GM10847 (cell line): Measurements from ENCODE around the gene TMEM9B.

Experiments
- POLR2A ChIP-seq: IDR thresholded peaks from 2 replicates; pipeline ENCODE4 v1.6.1; 2011; ENCODE audit not compliant: insufficient read length; ENCODE audit errors: extremely low read depth

Gene TMEM9B

DNA sequence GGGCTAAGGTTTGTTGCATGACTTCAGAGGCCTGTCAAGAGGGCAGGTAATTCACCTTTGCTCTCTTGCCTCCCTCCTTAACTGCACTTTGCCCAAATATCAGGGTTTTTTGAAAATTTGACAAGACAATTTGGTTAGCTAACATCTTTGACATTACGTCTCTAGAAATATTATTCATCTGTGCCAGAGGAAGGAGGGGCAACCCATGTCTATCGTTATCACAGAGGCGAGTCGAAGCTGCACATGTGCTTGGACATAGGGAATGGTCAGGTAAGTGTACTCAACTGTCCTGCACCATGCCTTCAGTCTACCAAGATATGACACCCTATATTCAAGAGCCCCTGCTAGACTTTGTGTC lies 49.6 kb downstream of the TMEM9B start:
- no peak for TF ChIP-seq POLR2A

DNA sequence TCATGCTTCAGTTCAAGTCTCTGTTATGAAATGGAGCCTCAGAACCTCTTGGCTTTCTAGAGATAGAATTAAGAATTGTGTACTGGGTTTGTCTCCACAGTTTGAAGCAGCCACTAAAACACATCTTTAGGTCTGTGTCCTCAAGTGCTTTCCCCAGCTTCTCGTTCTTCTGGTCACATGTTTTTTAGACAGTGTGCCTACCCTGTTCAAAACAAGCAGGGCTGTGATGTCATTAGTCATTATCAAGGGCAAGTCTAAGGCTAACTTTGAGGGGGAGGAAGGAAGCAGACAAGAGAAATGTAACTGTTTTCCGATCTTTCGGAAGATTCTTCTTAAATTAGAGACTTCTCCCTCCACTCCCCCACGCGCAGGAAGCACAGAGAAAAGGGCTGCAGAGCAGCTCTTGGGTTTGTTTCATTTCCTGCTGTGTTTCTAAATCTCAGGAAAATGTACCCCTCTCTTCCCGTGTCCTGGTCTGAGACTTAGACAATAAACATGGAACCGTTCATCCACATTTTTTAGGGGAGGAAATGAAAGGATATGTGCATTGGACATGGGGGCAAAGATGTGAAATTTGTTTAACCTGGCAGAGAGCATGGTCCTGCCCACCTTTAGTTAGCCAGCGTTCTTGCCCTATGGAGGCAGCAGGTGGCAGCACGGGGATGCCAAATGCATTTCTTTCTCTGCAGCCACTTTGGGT lies 50.1 kb downstream of the TMEM9B start:
- TF ChIP-seq POLR2A, result no peak

DNA sequence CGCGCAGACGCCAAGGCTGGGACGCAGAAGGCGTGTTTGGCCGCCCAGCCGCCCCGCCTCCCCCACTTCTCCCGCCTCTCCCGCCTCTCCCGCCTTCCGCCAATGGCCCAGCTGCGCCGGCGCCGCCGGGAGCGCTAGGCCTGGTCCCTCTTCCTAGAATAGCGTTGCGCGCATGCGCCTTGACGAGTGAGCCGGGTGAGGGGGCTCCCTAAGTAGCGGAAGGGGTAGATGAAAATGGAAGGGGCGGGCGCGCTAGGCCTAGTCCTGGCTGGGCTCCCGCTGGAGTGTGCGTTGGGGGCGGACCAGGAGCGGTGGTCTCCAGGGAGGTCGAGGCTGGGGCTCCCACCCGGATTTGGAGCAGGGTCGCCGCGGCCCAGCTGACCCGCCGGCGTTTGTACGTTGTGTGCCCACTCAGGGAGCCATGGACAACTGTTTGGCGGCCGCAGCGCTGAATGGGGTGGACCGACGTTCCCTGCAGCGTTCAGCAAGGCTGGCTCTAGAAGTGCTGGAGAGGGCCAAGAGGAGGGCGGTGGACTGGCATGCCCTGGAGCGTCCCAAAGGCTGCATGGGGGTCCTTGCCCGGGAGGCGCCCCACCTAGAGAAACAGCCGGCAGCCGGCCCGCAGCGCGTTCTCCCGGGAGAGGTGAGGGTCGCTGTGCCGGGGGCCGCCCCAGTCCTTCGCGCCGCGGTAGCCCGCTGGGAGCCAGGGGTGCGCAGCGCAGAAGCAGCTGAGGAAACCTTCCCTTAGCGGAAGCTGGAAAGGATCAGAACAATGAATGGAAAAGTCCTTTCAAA lies 53.0 kb downstream of the TMEM9B start, which contains the start of gene AKIP1:
AKIP1 (plus strand) TSS at position 161 of the 795 bp plus-strand sequence; CDS start at position 422, 261 bp downstream.
- TF ChIP-seq POLR2A, result peak; percentile 53

DNA sequence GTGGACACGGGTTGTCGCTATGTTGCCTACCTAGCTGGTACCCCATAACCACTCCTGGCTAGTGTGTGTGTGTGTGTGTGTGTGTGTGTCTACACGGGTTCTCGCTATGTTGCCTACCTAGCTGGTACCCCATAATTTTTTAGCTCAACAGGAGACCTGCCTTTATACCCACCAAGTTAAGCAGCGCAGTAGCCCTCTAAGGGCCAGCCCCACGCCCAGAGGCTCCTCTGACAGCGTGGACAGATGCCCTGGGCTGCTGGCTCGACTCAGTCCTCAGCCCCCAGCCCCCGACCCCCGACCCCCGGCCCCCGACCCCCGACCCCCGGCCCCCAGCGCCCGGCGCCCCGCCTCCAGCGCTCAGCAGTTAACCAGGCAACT lies 53.6 kb downstream of the TMEM9B start:
- no peak for TF ChIP-seq POLR2A

DNA sequence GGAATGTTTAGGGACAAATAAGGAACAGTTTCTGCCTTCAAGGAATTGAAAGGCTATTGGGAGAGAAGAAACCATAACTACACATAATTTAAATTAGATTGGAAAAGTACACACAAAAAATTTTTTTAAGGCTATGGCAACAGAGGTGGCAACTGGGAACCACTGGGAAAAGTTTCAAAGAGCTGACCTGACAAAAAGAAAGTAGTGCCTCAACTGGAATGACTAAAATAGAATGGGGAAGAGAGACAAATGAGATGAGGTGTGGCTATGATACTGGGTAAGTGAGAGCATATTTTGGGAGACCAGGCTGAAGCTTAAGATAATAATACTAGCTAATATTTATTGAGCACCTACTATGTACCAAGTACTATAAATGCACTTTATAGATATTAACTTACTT lies 56.1 kb downstream of the TMEM9B start:
- no peak for TF ChIP-seq POLR2A

DNA sequence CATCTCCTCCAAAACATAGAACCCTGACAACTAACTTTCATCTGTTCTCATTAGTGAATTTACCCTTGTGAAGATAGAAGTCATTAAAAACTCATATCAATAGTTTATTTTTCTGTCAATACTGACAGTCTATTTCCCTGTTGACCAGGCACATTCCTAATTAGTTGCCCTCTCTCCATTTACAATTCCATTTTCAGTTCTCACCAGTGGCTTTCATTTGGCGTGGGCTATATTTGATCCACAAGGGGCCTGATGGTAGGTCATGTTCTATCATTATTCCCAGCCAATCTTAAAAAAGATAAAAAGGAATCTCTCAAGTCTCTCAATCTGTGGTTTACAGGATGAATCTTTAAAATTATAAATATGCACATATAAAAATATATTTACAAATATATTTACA lies 57.1 kb downstream of the TMEM9B start:
- TF ChIP-seq POLR2A, result no peak

DNA sequence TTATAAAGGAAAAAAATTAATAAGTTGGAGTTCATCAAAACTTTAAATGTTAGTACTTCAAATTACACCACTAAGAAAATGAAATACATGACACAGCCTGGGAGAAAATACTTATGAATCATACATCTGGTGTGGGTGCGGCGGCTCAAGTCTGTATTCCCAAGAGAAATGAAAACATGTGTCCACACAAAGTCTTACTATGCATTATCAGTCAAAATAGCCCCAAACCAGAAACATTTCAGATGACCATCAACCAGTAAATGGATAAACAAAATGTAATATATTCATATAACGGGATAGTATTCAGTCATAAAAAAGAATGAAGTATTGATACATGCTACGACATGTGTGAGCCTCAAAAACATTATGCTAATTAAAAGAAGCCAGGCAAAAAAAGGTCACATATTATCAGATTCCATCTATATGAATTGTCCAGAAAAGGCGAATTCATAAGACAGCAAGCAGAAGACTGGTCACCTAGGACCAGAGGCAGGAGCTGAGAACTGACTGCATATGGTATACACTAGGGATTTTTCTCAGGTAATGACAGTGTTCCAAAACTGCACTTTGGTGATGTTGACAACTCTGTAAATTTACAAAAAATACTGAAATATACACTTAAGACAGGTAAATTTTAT lies 58.6 kb downstream of the TMEM9B start:
- no peak for TF ChIP-seq POLR2A

DNA sequence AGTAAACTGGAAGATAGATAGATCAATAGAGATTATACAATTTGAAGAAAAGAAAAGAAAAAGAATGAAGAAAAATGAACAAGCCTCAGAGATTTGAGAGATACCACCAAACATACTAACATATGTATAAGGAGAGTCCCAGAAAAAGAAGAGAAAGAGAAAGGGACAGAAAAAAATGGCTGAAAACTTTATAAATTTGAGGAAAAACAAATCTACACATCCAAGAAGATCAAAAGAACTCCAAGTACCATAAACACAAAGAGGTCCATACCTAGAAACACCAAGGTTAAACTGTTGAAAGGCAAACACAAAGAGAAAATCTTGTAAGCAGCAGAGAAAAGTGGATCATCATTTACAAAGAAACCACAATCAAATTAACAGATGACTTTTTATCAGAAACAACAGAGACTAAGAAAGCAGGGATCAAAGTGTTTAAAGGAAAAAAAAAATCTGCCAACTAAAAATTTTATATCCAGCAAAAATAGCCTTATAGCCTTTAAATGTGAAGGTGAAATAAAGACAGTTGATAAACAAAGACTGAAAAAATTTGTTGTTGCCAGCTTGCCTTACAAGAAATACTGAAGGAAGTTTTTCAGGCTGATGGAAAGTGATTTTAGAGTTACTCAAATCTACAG lies 65.0 kb downstream of the TMEM9B start:
- TF ChIP-seq POLR2A, result no peak
